ENCODE results near the gene SPIC. TPM values are rescaled to one million over a fixed set of nuclear protein-coding genes. Genes with fewer than 3 reads are reported as not detected.

The SPIC gene
- total RNA-seq, result not detected

DNA sequence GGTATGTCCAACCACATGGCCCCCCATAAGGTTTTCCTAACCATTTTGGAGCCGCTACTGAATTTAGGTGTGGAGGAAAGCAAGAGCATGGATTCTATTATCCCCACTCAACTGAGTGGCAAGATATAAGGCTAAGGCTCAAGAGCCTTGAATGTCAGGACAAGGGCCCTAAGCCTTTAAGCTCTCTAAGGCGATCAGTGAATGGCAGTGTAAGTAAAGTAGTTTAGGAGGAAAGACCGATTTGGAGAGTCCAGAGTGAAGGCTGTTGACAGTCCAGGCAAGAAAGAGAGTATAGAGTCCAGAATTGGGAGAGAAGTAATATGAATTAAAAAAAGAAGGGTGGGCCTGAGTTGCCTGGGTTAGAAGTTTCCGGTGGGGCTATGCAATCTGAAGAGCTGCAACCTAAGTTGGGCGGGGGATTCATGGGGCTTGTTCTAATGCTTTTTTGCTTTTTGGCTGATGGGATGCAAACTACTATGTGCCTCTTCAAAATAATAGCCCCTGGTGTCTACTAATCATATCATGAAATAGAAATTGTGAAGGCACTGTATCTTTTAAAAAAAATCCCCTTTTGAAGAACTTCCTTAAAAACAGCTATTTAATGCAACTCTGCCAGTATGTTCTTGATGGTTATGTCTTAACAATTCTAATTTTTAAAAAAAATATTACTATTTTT, at the start of gene SPIC:
TSS of gene SPIC (plus strand) at position 626 of the 676 bp plus-strand sequence. CDS start 1,569 bp downstream, outside the sequence.
- intact Hi-C loops (cut with DNase I), result no loop called here
- Histone ChIP-seq H3K4me1 (no peaks in the 10 kb centered on the region), H3K9ac (ENCODE audit: low read depth in 2 of 2, low read length in 2 of 2) (no peak within 1 kb of the TSS), H3K4me3 (no peak within 1 kb of the TSS), H3K27ac (no peak within 1 kb of the TSS), H3K9me3 (no peaks in the 10 kb centered on the region), H3K27me3 (no peaks in the 10 kb centered on the region), H3K36me3 (no peaks in the 10 kb centered on the region)
- DNase-seq, result no peak
- TF ChIP-seq, protein P1, sequence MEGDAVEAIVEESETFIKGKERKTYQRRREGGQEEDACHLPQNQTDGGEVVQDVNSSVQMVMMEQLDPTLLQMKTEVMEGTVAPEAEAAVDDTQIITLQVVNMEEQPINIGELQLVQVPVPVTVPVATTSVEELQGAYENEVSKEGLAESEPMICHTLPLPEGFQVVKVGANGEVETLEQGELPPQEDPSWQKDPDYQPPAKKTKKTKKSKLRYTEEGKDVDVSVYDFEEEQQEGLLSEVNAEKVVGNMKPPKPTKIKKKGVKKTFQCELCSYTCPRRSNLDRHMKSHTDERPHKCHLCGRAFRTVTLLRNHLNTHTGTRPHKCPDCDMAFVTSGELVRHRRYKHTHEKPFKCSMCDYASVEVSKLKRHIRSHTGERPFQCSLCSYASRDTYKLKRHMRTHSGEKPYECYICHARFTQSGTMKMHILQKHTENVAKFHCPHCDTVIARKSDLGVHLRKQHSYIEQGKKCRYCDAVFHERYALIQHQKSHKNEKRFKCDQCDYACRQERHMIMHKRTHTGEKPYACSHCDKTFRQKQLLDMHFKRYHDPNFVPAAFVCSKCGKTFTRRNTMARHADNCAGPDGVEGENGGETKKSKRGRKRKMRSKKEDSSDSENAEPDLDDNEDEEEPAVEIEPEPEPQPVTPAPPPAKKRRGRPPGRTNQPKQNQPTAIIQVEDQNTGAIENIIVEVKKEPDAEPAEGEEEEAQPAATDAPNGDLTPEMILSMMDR (IDR thresholded peaks at IDR 0.05), result no peak

DNA sequence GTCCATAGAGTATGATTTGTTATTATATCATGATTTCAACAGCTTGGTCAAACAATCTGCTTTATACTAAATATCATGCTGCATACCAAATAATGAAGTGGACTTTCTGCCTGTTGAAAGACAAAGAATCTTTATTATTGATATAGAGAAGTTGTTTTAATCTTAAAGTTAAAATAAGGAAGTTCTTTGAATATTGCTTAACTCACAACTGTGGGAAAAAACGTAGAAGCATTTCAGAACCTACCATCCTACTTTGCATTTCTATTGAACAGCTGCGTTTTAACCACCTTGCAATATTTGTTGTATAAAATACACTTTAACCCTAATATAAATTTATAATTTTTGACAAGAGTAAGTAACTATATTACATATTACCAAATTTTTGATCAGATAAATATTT, 44.7 kb upstream of the SPIC start:
- no peaks in the 10 kb centered on the region for H3K36me3 ChIP-seq
- no peak overlapping the region for H3K4me3 ChIP-seq
- no peak overlapping the region for H3K9ac ChIP-seq (ENCODE audit: low read depth in 2 of 2, low read length in 2 of 2)
- H3K9me3 ChIP-seq, result no peaks in the 10 kb centered on the region
- intact Hi-C loops (cut with DNase I), result no loop called here
- no peak overlapping the region for H3K27ac ChIP-seq
- TF ChIP-seq, protein P1 (IDR thresholded peaks at IDR 0.05), result no peak
- DNase-seq, result no peak
- no peaks in the 10 kb centered on the region for H3K4me1 ChIP-seq
- H3K27me3 ChIP-seq, result no peaks in the 10 kb centered on the region

DNA sequence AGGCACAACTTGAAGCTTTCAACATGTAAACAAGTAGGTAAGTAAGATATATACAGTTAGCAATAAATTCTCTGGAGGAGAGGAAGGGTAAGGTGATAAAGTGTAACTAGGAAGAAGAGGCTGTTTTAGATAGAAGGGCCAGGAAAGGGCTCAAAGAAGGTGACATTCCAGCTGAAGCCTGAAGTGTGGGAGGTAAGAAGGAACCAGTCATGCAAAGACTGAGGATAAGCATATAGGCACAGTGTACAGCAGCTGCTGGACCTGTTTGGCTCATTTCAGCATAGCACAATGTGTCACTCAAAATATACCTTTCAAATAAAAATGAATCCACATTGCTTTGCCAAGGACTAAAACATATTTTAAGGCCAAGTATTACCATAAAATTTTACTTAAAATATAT, 39.0 kb upstream of the SPIC start:
- no peak overlapping the region for H3K4me3 ChIP-seq
- no peaks in the 10 kb centered on the region for H3K9me3 ChIP-seq
- TF ChIP-seq, protein P1 (IDR thresholded peaks at IDR 0.05), result no peak
- H3K4me1 ChIP-seq, result no peaks in the 10 kb centered on the region
- H3K27me3 ChIP-seq, result no peaks in the 10 kb centered on the region
- H3K27ac ChIP-seq, result no peak overlapping the region
- no peak overlapping the region for H3K9ac ChIP-seq (ENCODE audit: low read depth in 2 of 2, low read length in 2 of 2)
- intact Hi-C loops (cut with DNase I), result no loop called here
- no peaks in the 10 kb centered on the region for H3K36me3 ChIP-seq
- DNase-seq, result no peak

DNA sequence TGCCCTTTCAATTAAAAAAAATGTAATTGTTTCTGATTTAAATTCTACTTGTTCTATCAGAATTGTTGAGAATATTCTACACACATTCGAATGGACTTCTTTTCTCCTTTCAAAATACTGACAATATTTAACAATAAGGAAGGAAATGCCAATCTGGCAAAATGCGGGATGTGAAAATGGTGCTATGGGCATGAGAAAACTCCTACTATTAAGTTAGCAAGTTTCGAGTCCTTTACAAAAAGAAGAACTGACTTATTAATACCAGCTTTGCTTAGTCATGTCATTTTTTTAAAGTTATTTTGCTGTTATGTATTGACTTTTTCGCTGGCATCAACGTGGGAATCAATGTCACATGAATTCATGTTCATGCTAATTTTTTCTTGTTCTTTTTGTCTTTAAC, 35.9 kb upstream of the SPIC start:
- DNase-seq, result no peak
- Histone ChIP-seq H3K27me3 (no peaks in the 10 kb centered on the region), H3K4me1 (no peaks in the 10 kb centered on the region), H3K36me3 (no peaks in the 10 kb centered on the region), H3K27ac (no peak overlapping the region), H3K9me3 (no peaks in the 10 kb centered on the region), H3K9ac (ENCODE audit: low read depth in 2 of 2, low read length in 2 of 2) (no peak overlapping the region), H3K4me3 (no peak overlapping the region)
- TF ChIP-seq, protein P1 (IDR thresholded peaks at IDR 0.05), result no peak
- intact Hi-C loops (cut with DNase I), result no loop called here

DNA sequence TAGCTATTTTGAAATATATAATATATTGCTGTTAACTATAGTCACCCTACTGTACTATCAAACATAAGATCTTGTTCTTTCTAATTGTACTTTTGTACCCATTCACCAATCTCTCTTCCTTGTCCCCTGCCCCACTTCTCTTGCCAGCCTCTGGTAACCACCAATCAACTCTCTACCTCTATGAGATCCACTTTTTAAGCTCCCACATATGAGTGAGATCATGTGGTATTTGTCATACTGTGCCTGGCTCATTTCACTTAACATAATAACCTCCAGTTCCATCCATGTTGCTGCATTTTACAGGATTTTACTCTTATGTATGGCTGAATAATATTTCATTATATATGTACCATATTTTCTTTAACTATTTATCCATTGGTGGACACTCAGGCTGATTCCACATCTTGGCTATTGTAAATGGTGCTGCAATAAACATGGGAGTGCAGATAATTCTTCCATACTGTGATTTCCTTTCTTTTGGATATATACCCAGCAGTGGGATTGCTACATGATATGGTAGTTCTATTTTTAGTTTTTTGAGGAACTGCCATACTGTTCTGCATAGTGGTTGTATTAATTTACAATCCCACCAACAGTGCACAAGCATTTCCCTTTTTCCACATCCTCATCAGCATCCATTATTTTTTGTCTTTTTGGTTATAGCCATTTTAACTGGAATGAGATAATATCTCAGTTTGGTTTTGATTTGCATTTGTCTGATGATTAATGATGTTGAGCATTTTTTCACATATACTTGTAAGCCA, 33.5 kb upstream of the SPIC start:
- H3K27me3 ChIP-seq, result no peaks in the 10 kb centered on the region
- TF ChIP-seq, protein P1 (IDR thresholded peaks at IDR 0.05), result no peak
- no peaks in the 10 kb centered on the region for H3K9me3 ChIP-seq
- intact Hi-C loops (cut with DNase I), result no loop called here
- no peaks in the 10 kb centered on the region for H3K36me3 ChIP-seq
- H3K27ac ChIP-seq, result no peak overlapping the region
- no peak overlapping the region for H3K4me3 ChIP-seq
- H3K9ac ChIP-seq (ENCODE audit: low read depth in 2 of 2, low read length in 2 of 2), result no peak overlapping the region
- DNase-seq, result no peak
- no peaks in the 10 kb centered on the region for H3K4me1 ChIP-seq
